A549 (cell line): ENCODE results near the gene CREM. TPM values are rescaled to one million over a fixed set of nuclear protein-coding genes. Genes with fewer than 3 reads are reported as not detected.

Source experiments
- ATAC-seq, 2 experiments: fragments of 200-7000 bp in 1 of 2; fragments of >200 bp in 1 of 2; cut with Nextera tagmentation in 1 of 2; cut with Tn5 transposase in 1 of 2; 3 replicates each; pipeline versions ENCODE4 v1.8.0 to v1.9.1; 2018 to 2020; ENCODE audit warnings: mild to moderate bottlenecking in 1 of 2, moderate library complexity in 1 of 2
- CTCF ChIA-PET: fragments of 300-600 bp; sonication (Branson Sonifier 250); formaldehyde crosslinking; extraction: SDS; loops from one replicate; lab custom pipeline; 2021; ENCODE audit warnings: antibody characterized with exemption, inconsistent platforms; lab: Yijun Ruan, JAX
- POLR2A ChIA-PET: fragments of 350-600 bp; formaldehyde crosslinking; extraction: SDS; loops from one replicate; lab custom pipeline; 2021; ENCODE audit warnings: antibody characterized with exemption, inconsistent platforms; lab: Yijun Ruan, JAX
- DNase-seq, 2 experiments: peaks; one replicate each; pipeline versions ENCODE4 v3.0.0 to v3.0.0-alpha.2; 2011 to 2016; ENCODE audit warnings: low read depth in 1 of 2, low spot score in 1 of 2
- FAIRE-seq: peaks from 2 replicates; lab custom pipeline; 2011; peaks lifted over from hg19 to GRCh38; lab: Jason Lieb, UNC
- H3K27ac ChIP-seq, 2 experiments: fragments of >200 bp; sonication (Bioruptor Twin); formaldehyde crosslinking; 3 replicates each; pipeline ENCODE4 v1.5.1; 2016 to 2017
- H3K4me1 ChIP-seq: fragments of >200 bp; sonication (Bioruptor Twin); formaldehyde crosslinking; 3 replicates; pipeline ENCODE4 v1.6.1; 2016
- H3K4me2 ChIP-seq: fragments of >200 bp; sonication (Bioruptor Twin); formaldehyde crosslinking; 3 replicates; pipeline ENCODE4 v1.6.1; 2016
- H3K4me3 ChIP-seq: fragments of >200 bp; sonication (Bioruptor Twin); formaldehyde crosslinking; 3 replicates; pipeline ENCODE4 v1.5.1; 2016
- H3K9me3 ChIP-seq: fragments of >200 bp; sonication (Bioruptor Twin); formaldehyde crosslinking; 3 replicates; pipeline ENCODE4 v1.6.1; 2016
- ATOH8 ChIP-seq: fragments of 250-450 bp; sonication (Bioruptor Pico); IDR thresholded peaks from 2 replicates; pipeline ENCODE4 v1.5.0; 2020; ENCODE audit warnings: low read depth, mild to moderate bottlenecking, moderate library complexity
- CBX8 ChIP-seq: fragments of 200-600 bp; sonication (generic); IDR thresholded peaks from 2 replicates; pipeline ENCODE4 v1.6.1; 2016
- EHMT2 ChIP-seq: fragments of 200-600 bp; sonication (generic); IDR thresholded peaks from 2 replicates; pipeline ENCODE4 v1.6.1; 2016; ENCODE audit warnings: antibody characterized with exemption, low read depth, mild to moderate bottlenecking, moderate library complexity
- EP300 ChIP-seq, 2 experiments: fragments of >200 bp; sonication (Bioruptor Twin); formaldehyde crosslinking; IDR thresholded peaks; 2 replicates in 1 of 2; 3 replicates in 1 of 2; pipeline ENCODE4 v1.6.1; 2016 to 2017
- ESRRA ChIP-seq: fragments of 150-350 bp; IDR thresholded peaks from 2 replicates; pipeline ENCODE4 v1.6.1; 2014; ENCODE audit warnings: mild to moderate bottlenecking, low read length, borderline replicate concordance
- FOSB ChIP-seq: fragments of 250-450 bp; sonication (Bioruptor Pico); IDR thresholded peaks from 2 replicates; pipeline ENCODE4 v1.5.0; 2020; ENCODE audit warnings: mild to moderate bottlenecking, moderate library complexity
- FOSL2 ChIP-seq, 2 experiments: fragments of 450-650 bp in 1 of 2; fragments of >200 bp in 1 of 2; sonication (Bioruptor Twin) in 1 of 2; formaldehyde crosslinking; IDR thresholded peaks; 2 replicates each; pipeline versions ENCODE4 v1.5.0 to v1.6.1; 2016 to 2020; ENCODE audit warnings: mild to moderate bottlenecking in 1 of 2, moderate library complexity in 1 of 2
- GATA3 ChIP-seq: IDR thresholded peaks from 2 replicates; pipeline ENCODE4 v1.6.1; 2012; ENCODE audit warnings: borderline replicate concordance
- HEYL ChIP-seq: fragments of 250-450 bp; sonication (Bioruptor Pico); IDR thresholded peaks from 2 replicates; pipeline ENCODE4 v1.8.0; 2021; ENCODE audit warnings: mild to moderate bottlenecking, moderate library complexity
- HOXB5 ChIP-seq: fragments of 250-450 bp; sonication (Bioruptor Pico); IDR thresholded peaks from 2 replicates; pipeline ENCODE4 v1.5.0; 2020; ENCODE audit warnings: mild to moderate bottlenecking, moderate library complexity
- MAX ChIP-seq: IDR thresholded peaks from 2 replicates; pipeline ENCODE4 v1.6.1; 2012
- MAZ ChIP-seq: fragments of 150-350 bp; IDR thresholded peaks from 2 replicates; pipeline ENCODE4 v1.6.1; 2014; ENCODE audit warnings: antibody characterized with exemption, low read depth, low read length, borderline replicate concordance
- MYC ChIP-seq: IDR thresholded peaks from 2 replicates; pipeline ENCODE4 v1.6.1; 2012; ENCODE audit warnings: mild to moderate bottlenecking, inconsistent platforms, low read length, improper control_type of control experiment, borderline replicate concordance
- NR3C1 ChIP-seq: fragments of >200 bp; sonication (Bioruptor Twin); formaldehyde crosslinking; IDR thresholded peaks from 3 replicates; pipeline ENCODE4 v1.6.1; 2017
- PHF8 ChIP-seq: fragments of 200-600 bp; sonication (generic); IDR thresholded peaks from 2 replicates; pipeline ENCODE4 v1.6.1; 2016; ENCODE audit warnings: low read depth, mild to moderate bottlenecking, antibody characterized with exemption, moderate library complexity, borderline replicate concordance
- POLR2A ChIP-seq: IDR thresholded peaks from 2 replicates; pipeline ENCODE4 v1.6.1; 2012; ENCODE audit warnings: mild to moderate bottlenecking, low read length
- POLR2AphosphoS2 ChIP-seq: conservative IDR thresholded peaks from 2 replicates; pipeline ENCODE4 v1.6.1; 2012; ENCODE audit warnings: low read length, improper control_type of control experiment, inconsistent platforms
- RNF2 ChIP-seq: fragments of 200-600 bp; sonication (generic); IDR thresholded peaks from 2 replicates; pipeline ENCODE4 v1.6.1; 2016; ENCODE audit warnings: low read depth, mild to moderate bottlenecking, antibody characterized with exemption, moderate library complexity, borderline replicate concordance
- SMC3 ChIP-seq: fragments of >200 bp; sonication (Bioruptor Twin); formaldehyde crosslinking; IDR thresholded peaks from 3 replicates; pipeline ENCODE4 v1.6.1; 2018; ENCODE audit warnings: inconsistent platforms
- TFCP2L1 ChIP-seq: fragments of 250-450 bp; sonication (Bioruptor Pico); IDR thresholded peaks from 2 replicates; pipeline ENCODE4 v1.5.0; 2021; ENCODE audit warnings: mild to moderate bottlenecking
- TP53 ChIP-seq: fragments of 250-450 bp; sonication (Bioruptor Pico); IDR thresholded peaks from 2 replicates; pipeline ENCODE4 v1.5.0; 2021; ENCODE audit warnings: mild to moderate bottlenecking, moderate library complexity
- ZC3H11A ChIP-seq: fragments of 450-650 bp; IDR thresholded peaks from 2 replicates; pipeline ENCODE4 v1.6.1; 2014; ENCODE audit warnings: antibody characterized with exemption, mild to moderate bottlenecking
- ZFP36 ChIP-seq: fragments of 450-650 bp; IDR thresholded peaks from 2 replicates; pipeline ENCODE4 v1.6.1; 2014; ENCODE audit warnings: borderline replicate concordance; ENCODE audit not compliant: partially characterized antibody
- ZNF302 ChIP-seq: fragments of 250-450 bp; sonication (Bioruptor Pico); IDR thresholded peaks from 2 replicates; pipeline ENCODE4 v1.9.0; 2021; ENCODE audit warnings: inconsistent platforms, mild to moderate bottlenecking, moderate library complexity
- ZSCAN20 ChIP-seq: fragments of 250-450 bp; sonication (Bioruptor Pico); IDR thresholded peaks from 2 replicates; pipeline ENCODE4 v1.8.0; 2022; ENCODE audit warnings: mild to moderate bottlenecking, moderate library complexity
- WGBS: methylation state at CpG from one replicate; pipeline ENCODE4 v1.1.6; 2017; ENCODE audit errors: missing lambda C conversion rate; 5-methylcytosine and 5-hydroxymethylcytosine counted together
- polyA plus RNA-seq, 4 experiments: library from polyadenylated mRNA; depleted of rRNA in 3 of 4; stranded (reverse); fragments of >200 nt; fragmentation: RNase III in 1 of 4; extraction: RNeasy Plus Mini Kit Qiagen cat#74134 plus additional on column Dnase treatment in 1 of 4; gene quantifications; 2 replicates in 3 of 4; 3 replicates in 1 of 4; pipeline ENCODE4 v1.2.3, GENCODE V29; 2011 to 2017
- TF ChIP-seq, protein P1 (sequence below): fragments of >200 bp; sonication (Bioruptor Twin); formaldehyde crosslinking; IDR thresholded peaks from 3 replicates; pipeline ENCODE4 v1.6.1; 2016
- TF ChIP-seq, protein P2 (sequence below): fragments of >200 bp; sonication (Bioruptor Twin); formaldehyde crosslinking; IDR thresholded peaks from 2 replicates; pipeline ENCODE4 v1.6.1; 2016
- TF ChIP-seq, protein P3 (sequence below): IDR thresholded peaks from 2 replicates; pipeline ENCODE4 v1.6.1; 2012
- TF ChIP-seq, protein P4 (sequence below): fragments of 200-600 bp; sonication (generic); IDR thresholded peaks from 2 replicates; pipeline ENCODE4 v1.6.1; 2016; ENCODE audit warnings: antibody characterized with exemption, mild to moderate bottlenecking, moderate library complexity

CREM gene
- polyA plus RNA-seq, 2 of the 4 experiments (the other 2 are of a cell fraction), result 53.3 to 112 TPM

- no peak for DNase-seq
- H3K4me3 ChIP-seq, result no peak overlapping the region
- POLR2A ChIA-PET, result no interaction called here
- WGBS, result 67% methylated on average over 5 of the region's 5 CpGs
- TF ChIP-seq FOSB (CRISPR knock-in tag), result no peak
- TF ChIP-seq, protein P1, sequence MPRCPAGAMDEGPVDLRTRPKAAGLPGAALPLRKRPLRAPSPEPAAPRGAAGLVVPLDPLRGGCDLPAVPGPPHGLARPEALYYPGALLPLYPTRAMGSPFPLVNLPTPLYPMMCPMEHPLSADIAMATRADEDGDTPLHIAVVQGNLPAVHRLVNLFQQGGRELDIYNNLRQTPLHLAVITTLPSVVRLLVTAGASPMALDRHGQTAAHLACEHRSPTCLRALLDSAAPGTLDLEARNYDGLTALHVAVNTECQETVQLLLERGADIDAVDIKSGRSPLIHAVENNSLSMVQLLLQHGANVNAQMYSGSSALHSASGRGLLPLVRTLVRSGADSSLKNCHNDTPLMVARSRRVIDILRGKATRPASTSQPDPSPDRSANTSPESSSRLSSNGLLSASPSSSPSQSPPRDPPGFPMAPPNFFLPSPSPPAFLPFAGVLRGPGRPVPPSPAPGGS, result no peak
- no peak for TF ChIP-seq PHF8
- TF ChIP-seq ZC3H11A, result no peak
- no peak for TF ChIP-seq MAX
- TF ChIP-seq, protein P2, sequence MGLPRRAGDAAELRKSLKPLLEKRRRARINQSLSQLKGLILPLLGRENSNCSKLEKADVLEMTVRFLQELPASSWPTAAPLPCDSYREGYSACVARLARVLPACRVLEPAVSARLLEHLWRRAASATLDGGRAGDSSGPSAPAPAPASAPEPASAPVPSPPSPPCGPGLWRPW, result no peak
- no peak for TF ChIP-seq EP300 (IDR thresholded peaks at IDR 0.05)
- no peak for TF ChIP-seq ZNF302
- no peak for TF ChIP-seq FOSL2 (IDR thresholded peaks at IDR 0.05)
- no peak for TF ChIP-seq FOSL2 (CRISPR knock-in tag; IDR thresholded peaks at IDR 0.05)
- no peak for TF ChIP-seq ZSCAN20 (CRISPR knock-in tag)
- TF ChIP-seq EHMT2, result no peak
- TF ChIP-seq ATOH8 (CRISPR knock-in tag), result no peak
- TF ChIP-seq MAZ, result no peak
- TF ChIP-seq POLR2AphosphoS2, result no peak
- no peak for TF ChIP-seq POLR2A
- TF ChIP-seq, protein P3, sequence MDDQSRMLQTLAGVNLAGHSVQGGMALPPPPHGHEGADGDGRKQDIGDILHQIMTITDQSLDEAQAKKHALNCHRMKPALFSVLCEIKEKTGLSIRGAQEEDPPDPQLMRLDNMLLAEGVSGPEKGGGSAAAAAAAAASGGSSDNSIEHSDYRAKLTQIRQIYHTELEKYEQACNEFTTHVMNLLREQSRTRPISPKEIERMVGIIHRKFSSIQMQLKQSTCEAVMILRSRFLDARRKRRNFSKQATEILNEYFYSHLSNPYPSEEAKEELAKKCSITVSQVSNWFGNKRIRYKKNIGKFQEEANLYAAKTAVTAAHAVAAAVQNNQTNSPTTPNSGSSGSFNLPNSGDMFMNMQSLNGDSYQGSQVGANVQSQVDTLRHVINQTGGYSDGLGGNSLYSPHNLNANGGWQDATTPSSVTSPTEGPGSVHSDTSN, result no peak
- H3K27ac ChIP-seq, result no peak overlapping the region
- FAIRE-seq, result no peak
- H3K4me1 ChIP-seq, result peaks cover 7% of the 10 kb centered on the region; the same call in 2 of the 3 replicates
- no peak for ATAC-seq
- CTCF ChIA-PET, result interaction anchor here (1.3 to 16.9 kb wide), 5 partner anchors 29 to 338 kb away, joined by 3 to 246 read pairs (median 6); partner anchors contain the start of gene CREM
- H3K9me3 ChIP-seq, result no peaks in the 10 kb centered on the region
- no peak overlapping the region for H3K4me2 ChIP-seq
These were observed 98.6 kb downstream of the CREM start for GRCh38 chr10:35225204-35225603.

- Histone ChIP-seq H3K27ac (no peak overlapping the region), H3K9me3 (no peaks in the 10 kb centered on the region), H3K4me1 (no peaks in the 10 kb centered on the region), H3K4me3 (no peak overlapping the region), H3K4me2 (no peak overlapping the region)
- DNase-seq (no peak), FAIRE-seq (no peak), ATAC-seq (no peak)
- ChIA-PET POLR2A (no interaction called here), CTCF (interaction anchor here (1.0 to 16.9 kb wide), 4 partner anchors 9 to 336 kb away, joined by 3 to 246 read pairs (median 4); partner anchors contain the start of gene CREM)
- 70% methylated on average over 3 of the region's 3 CpGs for WGBS
- TF ChIP-seq HEYL (CRISPR knock-in tag) (no peak), TP53 (CRISPR knock-in tag) (no peak), SMC3 (no peak), MYC (no peak), RNF2 (no peak), POLR2A (no peak), CBX8 (no peak), ZC3H11A (no peak), FOSL2 (IDR thresholded peaks at IDR 0.05) (no peak), FOSL2 (CRISPR knock-in tag; IDR thresholded peaks at IDR 0.05) (no peak), GATA3 (no peak), TFCP2L1 (CRISPR knock-in tag) (no peak), ZFP36 (no peak), ESRRA (no peak), ZNF302 (no peak), HOXB5 (CRISPR knock-in tag) (no peak), NR3C1 (no peak)
- TF ChIP-seq, protein P4, sequence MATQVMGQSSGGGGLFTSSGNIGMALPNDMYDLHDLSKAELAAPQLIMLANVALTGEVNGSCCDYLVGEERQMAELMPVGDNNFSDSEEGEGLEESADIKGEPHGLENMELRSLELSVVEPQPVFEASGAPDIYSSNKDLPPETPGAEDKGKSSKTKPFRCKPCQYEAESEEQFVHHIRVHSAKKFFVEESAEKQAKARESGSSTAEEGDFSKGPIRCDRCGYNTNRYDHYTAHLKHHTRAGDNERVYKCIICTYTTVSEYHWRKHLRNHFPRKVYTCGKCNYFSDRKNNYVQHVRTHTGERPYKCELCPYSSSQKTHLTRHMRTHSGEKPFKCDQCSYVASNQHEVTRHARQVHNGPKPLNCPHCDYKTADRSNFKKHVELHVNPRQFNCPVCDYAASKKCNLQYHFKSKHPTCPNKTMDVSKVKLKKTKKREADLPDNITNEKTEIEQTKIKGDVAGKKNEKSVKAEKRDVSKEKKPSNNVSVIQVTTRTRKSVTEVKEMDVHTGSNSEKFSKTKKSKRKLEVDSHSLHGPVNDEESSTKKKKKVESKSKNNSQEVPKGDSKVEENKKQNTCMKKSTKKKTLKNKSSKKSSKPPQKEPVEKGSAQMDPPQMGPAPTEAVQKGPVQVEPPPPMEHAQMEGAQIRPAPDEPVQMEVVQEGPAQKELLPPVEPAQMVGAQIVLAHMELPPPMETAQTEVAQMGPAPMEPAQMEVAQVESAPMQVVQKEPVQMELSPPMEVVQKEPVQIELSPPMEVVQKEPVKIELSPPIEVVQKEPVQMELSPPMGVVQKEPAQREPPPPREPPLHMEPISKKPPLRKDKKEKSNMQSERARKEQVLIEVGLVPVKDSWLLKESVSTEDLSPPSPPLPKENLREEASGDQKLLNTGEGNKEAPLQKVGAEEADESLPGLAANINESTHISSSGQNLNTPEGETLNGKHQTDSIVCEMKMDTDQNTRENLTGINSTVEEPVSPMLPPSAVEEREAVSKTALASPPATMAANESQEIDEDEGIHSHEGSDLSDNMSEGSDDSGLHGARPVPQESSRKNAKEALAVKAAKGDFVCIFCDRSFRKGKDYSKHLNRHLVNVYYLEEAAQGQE, result no peak
These were observed 99.9 kb downstream of the CREM start for GRCh38 chr10:35226507-35226906.
